GM23248 (cell line): ENCODE data around the gene ATP8A2. TPM values are rescaled to one million over a fixed set of nuclear protein-coding genes. Genes with fewer than 3 reads are reported as not detected.
A peak's percentile ranks its signal among the peaks of the same experiment; 100 is the strongest.
"Not testable (repeated sequence)": the region's sequence is repeated elsewhere in the genome, so short reads cannot be mapped to it uniquely, and the experiment has no call there.

Experiments used
- DNase-seq: peaks from one replicate; pipeline ENCODE4 v3.0.0-alpha.2; 2015
- H2AFZ ChIP-seq: fragments of 200-600 bp; sonication (generic); 2 replicates; pipeline ENCODE4 v1.6.1; 2016; ENCODE audit warnings: antibody characterized with exemption
- H3F3A ChIP-seq: fragments of 200-600 bp; sonication (generic); 2 replicates; pipeline ENCODE4 v1.6.1; 2016; ENCODE audit warnings: mild to moderate bottlenecking, antibody characterized with exemption, mixed run types; ENCODE audit not compliant: insufficient read depth
- H3K27ac ChIP-seq: fragments of 200-600 bp; sonication (generic); 2 replicates; pipeline ENCODE4 v1.5.1; 2016; ENCODE audit warnings: mild to moderate bottlenecking
- H3K27me3 ChIP-seq: fragments of 200-600 bp; sonication (generic); replicated peaks from 2 replicates; pipeline ENCODE4 v1.6.1; 2016; ENCODE audit warnings: mild to moderate bottlenecking; ENCODE audit not compliant: insufficient read depth
- H3K36me3 ChIP-seq: fragments of 200-600 bp; sonication (generic); 2 replicates; pipeline ENCODE4 v1.6.1; 2016; ENCODE audit warnings: low read depth, mild to moderate bottlenecking
- H3K4me1 ChIP-seq: fragments of 200-600 bp; sonication (generic); 2 replicates; pipeline ENCODE4 v1.6.1; 2016; ENCODE audit warnings: mild to moderate bottlenecking; ENCODE audit not compliant: insufficient read depth
- H3K4me2 ChIP-seq: fragments of 200-600 bp; sonication (generic); one replicate; pipeline ENCODE4 v1.6.1; 2016; ENCODE audit warnings: mild to moderate bottlenecking; ENCODE audit not compliant: unreplicated experiment
- H3K4me3 ChIP-seq: fragments of 200-600 bp; sonication (generic); 2 replicates; pipeline ENCODE4 v1.5.1; 2016; ENCODE audit warnings: mild to moderate bottlenecking
- H3K79me2 ChIP-seq: fragments of 200-600 bp; sonication (generic); 2 replicates; pipeline ENCODE4 v1.6.1; 2016; ENCODE audit warnings: mild to moderate bottlenecking; ENCODE audit not compliant: insufficient read depth
- H3K9ac ChIP-seq: fragments of 200-600 bp; sonication (generic); 2 replicates; pipeline ENCODE4 v1.6.1; 2016; ENCODE audit warnings: mild to moderate bottlenecking
- H3K9me2 ChIP-seq: fragments of 200-600 bp; sonication (generic); 2 replicates; pipeline ENCODE4 v1.6.1; 2016; ENCODE audit warnings: mixed run types, mild to moderate bottlenecking, moderate library complexity; ENCODE audit not compliant: insufficient read depth
- H3K9me3 ChIP-seq: fragments of 200-600 bp; sonication (generic); one replicate; pipeline ENCODE4 v1.6.1; 2017; ENCODE audit warnings: low read depth
- H4K20me1 ChIP-seq: fragments of 200-600 bp; sonication (generic); 2 replicates; pipeline ENCODE4 v1.6.0; 2016; ENCODE audit not compliant: insufficient read depth
- EZH2 ChIP-seq: fragments of 200-600 bp; sonication (generic); IDR thresholded peaks from 2 replicates; pipeline ENCODE4 v1.6.1; 2018; ENCODE audit warnings: antibody characterized with exemption, mild to moderate bottlenecking; ENCODE audit not compliant: insufficient read depth, poor library complexity, severe bottlenecking
- EZH2phosphoT487 ChIP-seq: fragments of 200-600 bp; sonication (generic); IDR thresholded peaks from 2 replicates; pipeline ENCODE4 v1.6.1; 2018; ENCODE audit warnings: antibody characterized with exemption, moderate library complexity, mild to moderate bottlenecking, low read depth; ENCODE audit not compliant: insufficient read depth
- WGBS, 2 experiments: methylation state at CpG; one replicate each; pipeline ENCODE4 v1.1.6; 2015 to 2017; ENCODE audit warnings: low lambda C conversion rate in 2 of 2, low coverage in 1 of 2; ENCODE audit errors: missing lambda C conversion rate in 2 of 2; 5-methylcytosine and 5-hydroxymethylcytosine counted together
- in situ Hi-C: fragments of 300-500 bp; cut with MboI; formaldehyde crosslinking; loops from 2 replicates; pipeline ENCODE4 v1.15.0; 2020
- polyA plus RNA-seq: library from polyadenylated mRNA; unstranded; fragments of >200 nt; fragmentation: Nextera tagmentation; extraction: Ambion mirVana; gene quantifications from 2 replicates; pipeline ENCODE4 v1.2.1, GENCODE V29; 2016
- total RNA-seq: library from RNA; depleted of rRNA; stranded (reverse); fragments of >200 nt; shearing (Covaris generic); gene quantifications from 2 replicates; pipeline ENCODE4 v1.2.3, GENCODE V29; 2014

The ATP8A2 gene
- total and polyA plus RNA-seq, 2 experiments from 2014 or later = under 0.01 to 0.05 TPM

- Histone ChIP-seq H3K4me1 (peaks cover 3% of the 10 kb centered on the region; the same call in 1 of the 2 replicates), H4K20me1 (no peaks in the 10 kb centered on the region), H3K4me2 (peak overlapping the region; percentile 65), H3K4me3 (0 out of 2 replicates have a peak overlapping the region, but pooled peaks have one; percentile 10), H2AFZ (peak overlapping the region; percentile 28; the same call in 1 of the 2 replicates), H3K36me3 (no peaks in the 10 kb centered on the region), H3F3A (peaks cover 7% of the 10 kb centered on the region; the same call in 1 of the 2 replicates), H3K9ac (no peak overlapping the region), H3K27me3 (peaks cover 6% of the 10 kb centered on the region; the same call in 1 of the 2 replicates), H3K27ac (no peak overlapping the region), H3K9me2 (no peaks in the 10 kb centered on the region), H3K9me3 (no peaks in the 10 kb centered on the region), H3K79me2 (no peaks in the 10 kb centered on the region)
- in situ Hi-C loops = loop anchor here (5.0 kb wide), 1 partner anchor 485 kb away; no protein-coding TSS in a partner anchor
- TF ChIP-seq EZH2phosphoT487 (no peak), EZH2 (no peak)
- DNase-seq = peak; percentile 88
- WGBS, 2 experiments = 4 to 9% methylated on average over 6 of the region's 6 CpGs
These were observed 690.2 kb downstream of the ATP8A2 start for GRCh38 chr13:26061947-26062346.

GRCh38 chr13:26062853-26063444, 691.2 kb downstream of the ATP8A2 start:
- H3K9me3 ChIP-seq = no peaks in the 10 kb centered on the region
- H4K20me1 ChIP-seq = no peaks in the 10 kb centered on the region
- peak; percentile 63 for DNase-seq
- no peak overlapping the region for H3K9ac ChIP-seq
- H3K27me3 ChIP-seq = peaks cover 11% of the 10 kb centered on the region
- 69 to 70% methylated on average over 5 of the region's 5 CpGs for WGBS, 2 experiments
- H2AFZ ChIP-seq = no peak overlapping the region
- H3K79me2 ChIP-seq = no peaks in the 10 kb centered on the region
- no peaks in the 10 kb centered on the region for H3K36me3 ChIP-seq
- in situ Hi-C loops = loop anchor here (5.0 kb wide), 1 partner anchor 486 kb away; no protein-coding TSS in a partner anchor
- H3F3A ChIP-seq = peaks cover 7% of the 10 kb centered on the region; the same call in 1 of the 2 replicates
- H3K4me3 ChIP-seq = no peak overlapping the region
- H3K9me2 ChIP-seq = no peaks in the 10 kb centered on the region
- H3K4me1 ChIP-seq = peaks cover 3% of the 10 kb centered on the region; the same call in 1 of the 2 replicates
- no peak for TF ChIP-seq EZH2phosphoT487
- TF ChIP-seq EZH2 = no peak
- H3K27ac ChIP-seq = no peak overlapping the region
- no peak overlapping the region for H3K4me2 ChIP-seq

- H3K9me2 ChIP-seq, H2AFZ ChIP-seq, H3K9ac ChIP-seq, H4K20me1 ChIP-seq, H3K27me3 ChIP-seq, H3K4me2 ChIP-seq, in situ Hi-C loops, H3K36me3 ChIP-seq, H3K9me3 ChIP-seq, H3K79me2 ChIP-seq, H3F3A ChIP-seq, H3K4me1 ChIP-seq, H3K27ac ChIP-seq, DNase-seq, H3K4me3 ChIP-seq: not testable (repeated sequence)
- 56 to 57% methylated on average over 7 of the region's 7 CpGs for WGBS, 2 experiments
These were observed 694.7 kb downstream of the ATP8A2 start for GRCh38 chr13:26066492-26066891.

- Histone ChIP-seq H3K36me3 (no peaks in the 10 kb centered on the region), H3K79me2 (no peaks in the 10 kb centered on the region), H3F3A (no peaks in the 10 kb centered on the region), H3K9me2 (no peaks in the 10 kb centered on the region), H3K4me3 (no peak overlapping the region), H3K27me3 (peaks cover 5% of the 10 kb centered on the region), H4K20me1 (no peaks in the 10 kb centered on the region), H3K4me1 (no peaks in the 10 kb centered on the region), H2AFZ (no peak overlapping the region), H3K9me3 (no peaks in the 10 kb centered on the region), H3K27ac (no peak overlapping the region), H3K9ac (no peak overlapping the region), H3K4me2 (no peak overlapping the region)
- 83 to 92% methylated on average over 3 of the region's 3 CpGs for WGBS, 2 experiments
- in situ Hi-C loops = no loop called here
- no peak for DNase-seq
- TF ChIP-seq EZH2 = no peak
- TF ChIP-seq EZH2phosphoT487 = no peak
These were observed 695.8 kb downstream of the ATP8A2 start for GRCh38 chr13:26067601-26068000.

- H3K9me3 ChIP-seq, H3K36me3 ChIP-seq, H3K27ac ChIP-seq, H3K4me3 ChIP-seq, H3K9me2 ChIP-seq, H3K4me2 ChIP-seq, H3K79me2 ChIP-seq, H3K9ac ChIP-seq, H3K4me1 ChIP-seq, H2AFZ ChIP-seq, in situ Hi-C loops, H3K27me3 ChIP-seq, H4K20me1 ChIP-seq, DNase-seq, H3F3A ChIP-seq: not testable (repeated sequence)
- 44 to 70% methylated on average over 2 of the region's 2 CpGs for WGBS, 2 experiments
These were observed 696.6 kb downstream of the ATP8A2 start for GRCh38 chr13:26068372-26068771.

- H3K4me2 ChIP-seq, H3K4me1 ChIP-seq, H3K27ac ChIP-seq, in situ Hi-C loops, H3K4me3 ChIP-seq, H4K20me1 ChIP-seq, H2AFZ ChIP-seq, H3K9me2 ChIP-seq, H3K79me2 ChIP-seq, H3K9ac ChIP-seq, H3K27me3 ChIP-seq, H3F3A ChIP-seq, H3K36me3 ChIP-seq, H3K9me3 ChIP-seq, DNase-seq: not testable (repeated sequence)
- WGBS, 2 experiments = 49 to 56% methylated on average over 8 of the region's 8 CpGs
These were observed 697.9 kb downstream of the ATP8A2 start for GRCh38 chr13:26069642-26070041.
